Liver (tissue), 3 donors: Measurements from ENCODE around the gene DTNB.

Experiments
- HNF4G ChIP-seq: IDR thresholded peaks from 2 replicates; pipeline ENCODE4 v1.6.1; 2016; ENCODE audit warnings: antibody characterized with exemption
- YY1 ChIP-seq: IDR thresholded peaks from 2 replicates; pipeline ENCODE4 v1.6.1; 2016; ENCODE audit warnings: antibody characterized with exemption, mild to moderate bottlenecking
- TF ChIP-seq, protein P1 (sequence below): fragments of 150-350 bp; IDR thresholded peaks from 2 replicates; pipeline ENCODE4 v1.5.1; 2017; ENCODE audit warnings: improper control_type of control experiment, low read depth, low read length; ENCODE audit not compliant: missing input control
- donor health status: healthy.
- donor health status: healthy.

- TF ChIP-seq HNF4G (no peak), YY1 (no peak)
- TF ChIP-seq, protein P1, sequence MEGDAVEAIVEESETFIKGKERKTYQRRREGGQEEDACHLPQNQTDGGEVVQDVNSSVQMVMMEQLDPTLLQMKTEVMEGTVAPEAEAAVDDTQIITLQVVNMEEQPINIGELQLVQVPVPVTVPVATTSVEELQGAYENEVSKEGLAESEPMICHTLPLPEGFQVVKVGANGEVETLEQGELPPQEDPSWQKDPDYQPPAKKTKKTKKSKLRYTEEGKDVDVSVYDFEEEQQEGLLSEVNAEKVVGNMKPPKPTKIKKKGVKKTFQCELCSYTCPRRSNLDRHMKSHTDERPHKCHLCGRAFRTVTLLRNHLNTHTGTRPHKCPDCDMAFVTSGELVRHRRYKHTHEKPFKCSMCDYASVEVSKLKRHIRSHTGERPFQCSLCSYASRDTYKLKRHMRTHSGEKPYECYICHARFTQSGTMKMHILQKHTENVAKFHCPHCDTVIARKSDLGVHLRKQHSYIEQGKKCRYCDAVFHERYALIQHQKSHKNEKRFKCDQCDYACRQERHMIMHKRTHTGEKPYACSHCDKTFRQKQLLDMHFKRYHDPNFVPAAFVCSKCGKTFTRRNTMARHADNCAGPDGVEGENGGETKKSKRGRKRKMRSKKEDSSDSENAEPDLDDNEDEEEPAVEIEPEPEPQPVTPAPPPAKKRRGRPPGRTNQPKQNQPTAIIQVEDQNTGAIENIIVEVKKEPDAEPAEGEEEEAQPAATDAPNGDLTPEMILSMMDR = no peak
These were observed 261.6 kb downstream of the DTNB start for GRCh38 chr2:25411753-25412152.
